ENCODE data around the gene IKBKE.

IKBKE gene

GRCh38 chr1:206500046-206500445 lies 29.8 kb downstream of the IKBKE start:
- H3K9me3 ChIP-seq (ENCODE audit: insufficient read depth, low read depth, low read length), result no peaks in the 10 kb centered on the region
- H3K27ac ChIP-seq (ENCODE audit: low read length), result no peak overlapping the region
- peaks cover 35% of the 10 kb centered on the region for H3K27me3 ChIP-seq (ENCODE audit: insufficient read depth, low read length)
- H3K4me3 ChIP-seq (ENCODE audit: low read length), result no peak overlapping the region
- no peaks in the 10 kb centered on the region for H3K36me3 ChIP-seq (ENCODE audit: insufficient read depth, low read depth, low read length)
- H3K4me1 ChIP-seq (ENCODE audit: insufficient read depth, low read length), result no peaks in the 10 kb centered on the region; the same call in 1 of the 2 replicates
- no peak overlapping the region for H3K9ac ChIP-seq (ENCODE audit: low read depth, low read length)

GRCh38 chr1:206501881-206502280 lies 31.6 kb downstream of the IKBKE start:
- Histone ChIP-seq H3K27me3 (ENCODE audit: insufficient read depth, low read length) (peaks cover 53% of the 10 kb centered on the region), H3K9me3 (ENCODE audit: insufficient read depth, low read depth, low read length) (no peaks in the 10 kb centered on the region), H3K9ac (ENCODE audit: low read depth, low read length) (no peak overlapping the region), H3K36me3 (ENCODE audit: insufficient read depth, low read depth, low read length) (no peaks in the 10 kb centered on the region), H3K4me1 (ENCODE audit: insufficient read depth, low read length) (no peaks in the 10 kb centered on the region; the same call in 1 of the 2 replicates), H3K27ac (ENCODE audit: low read length) (no peak overlapping the region), H3K4me3 (ENCODE audit: low read length) (no peak overlapping the region)

- Histone ChIP-seq H3K27ac (ENCODE audit: low read length) (no peak overlapping the region), H3K4me1 (ENCODE audit: insufficient read depth, low read length) (no peaks in the 10 kb centered on the region; the same call in 1 of the 2 replicates), H3K4me3 (ENCODE audit: low read length) (no peak overlapping the region), H3K27me3 (ENCODE audit: insufficient read depth, low read length) (peaks cover 59% of the 10 kb centered on the region), H3K36me3 (ENCODE audit: insufficient read depth, low read depth, low read length) (no peaks in the 10 kb centered on the region), H3K9me3 (ENCODE audit: insufficient read depth, low read depth, low read length) (no peaks in the 10 kb centered on the region), H3K9ac (ENCODE audit: low read depth, low read length) (no peak overlapping the region)
Measured at GRCh38 chr1:206502403-206502802, 32.1 kb downstream of the IKBKE start.

GRCh38 chr1:206502812-206503211 lies 32.5 kb downstream of the IKBKE start:
- no peaks in the 10 kb centered on the region for H3K9me3 ChIP-seq (ENCODE audit: insufficient read depth, low read depth, low read length)
- H3K27ac ChIP-seq (ENCODE audit: low read length), result no peak overlapping the region
- peaks cover 63% of the 10 kb centered on the region for H3K27me3 ChIP-seq (ENCODE audit: insufficient read depth, low read length)
- H3K4me3 ChIP-seq (ENCODE audit: low read length), result no peak overlapping the region
- H3K4me1 ChIP-seq (ENCODE audit: insufficient read depth, low read length), result no peaks in the 10 kb centered on the region; the same call in 1 of the 2 replicates
- no peak overlapping the region for H3K9ac ChIP-seq (ENCODE audit: low read depth, low read length)
- H3K36me3 ChIP-seq (ENCODE audit: insufficient read depth, low read depth, low read length), result no peaks in the 10 kb centered on the region

GRCh38 chr1:206503591-206504362 lies 33.5 kb downstream of the IKBKE start:
- H3K4me3 ChIP-seq (ENCODE audit: low read length), result no peak overlapping the region

GRCh38 chr1:206504363-206504713 lies 34.1 kb downstream of the IKBKE start:
- Histone ChIP-seq H3K27ac (ENCODE audit: low read length) (no peak overlapping the region), H3K9me3 (ENCODE audit: insufficient read depth, low read depth, low read length) (no peaks in the 10 kb centered on the region), H3K9ac (ENCODE audit: low read depth, low read length) (no peak overlapping the region), H3K27me3 (ENCODE audit: insufficient read depth, low read length) (peaks cover 78% of the 10 kb centered on the region), H3K36me3 (ENCODE audit: insufficient read depth, low read depth, low read length) (no peaks in the 10 kb centered on the region), H3K4me3 (ENCODE audit: low read length) (no peak overlapping the region), H3K4me1 (ENCODE audit: insufficient read depth, low read length) (no peaks in the 10 kb centered on the region; the same call in 1 of the 2 replicates)

More at GRCh38 chr1:206503591-206504362, 33.5 kb downstream of the IKBKE start:
- no peak overlapping the region for H3K9ac ChIP-seq (ENCODE audit: low read depth, low read length)
- no peaks in the 10 kb centered on the region for H3K36me3 ChIP-seq (ENCODE audit: insufficient read depth, low read depth, low read length)
- H3K4me1 ChIP-seq (ENCODE audit: insufficient read depth, low read length), result no peaks in the 10 kb centered on the region; the same call in 1 of the 2 replicates
- H3K9me3 ChIP-seq (ENCODE audit: insufficient read depth, low read depth, low read length), result no peaks in the 10 kb centered on the region
- peaks cover 72% of the 10 kb centered on the region for H3K27me3 ChIP-seq (ENCODE audit: insufficient read depth, low read length)
- no peak overlapping the region for H3K27ac ChIP-seq (ENCODE audit: low read length)

GRCh38 chr1:206505702-206506355 lies 35.6 kb downstream of the IKBKE start:
- H3K9ac ChIP-seq (ENCODE audit: low read depth, low read length), result no peak overlapping the region
- peaks cover 93% of the 10 kb centered on the region for H3K27me3 ChIP-seq (ENCODE audit: insufficient read depth, low read length)
- H3K36me3 ChIP-seq (ENCODE audit: insufficient read depth, low read depth, low read length), result no peaks in the 10 kb centered on the region
- H3K9me3 ChIP-seq (ENCODE audit: insufficient read depth, low read depth, low read length), result no peaks in the 10 kb centered on the region
- no peak overlapping the region for H3K4me3 ChIP-seq (ENCODE audit: low read length)
- no peak overlapping the region for H3K27ac ChIP-seq (ENCODE audit: low read length)
- H3K4me1 ChIP-seq (ENCODE audit: insufficient read depth, low read length), result no peaks in the 10 kb centered on the region; the same call in 1 of the 2 replicates

GRCh38 chr1:206506405-206507283 lies 36.4 kb downstream of the IKBKE start:
- peaks cover 4% of the 10 kb centered on the region; the same call in 1 of the 2 replicates for H3K4me1 ChIP-seq (ENCODE audit: insufficient read depth, low read length)
- peak overlapping the region; percentile 72 for H3K4me3 ChIP-seq (ENCODE audit: low read length)
- no peaks in the 10 kb centered on the region for H3K9me3 ChIP-seq (ENCODE audit: insufficient read depth, low read depth, low read length)
- no peaks in the 10 kb centered on the region for H3K36me3 ChIP-seq (ENCODE audit: insufficient read depth, low read depth, low read length)
- H3K27ac ChIP-seq (ENCODE audit: low read length), result no peak overlapping the region
- H3K27me3 ChIP-seq (ENCODE audit: insufficient read depth, low read length), result peaks cover 100% of the 10 kb centered on the region
- no peak overlapping the region for H3K9ac ChIP-seq (ENCODE audit: low read depth, low read length)

- H3K4me3 ChIP-seq (ENCODE audit: low read length), result peak within 1 kb of the TSS; percentile 72
- no peak within 1 kb of the TSS for H3K27ac ChIP-seq (ENCODE audit: low read length)
- peaks cover 97% of the 10 kb centered on the region for H3K27me3 ChIP-seq (ENCODE audit: insufficient read depth, low read length)
- no peak within 1 kb of the TSS for H3K9ac ChIP-seq (ENCODE audit: low read depth, low read length)
- H3K4me1 ChIP-seq (ENCODE audit: insufficient read depth, low read length), result peaks cover 9% of the 10 kb centered on the region; the same call in 1 of the 2 replicates
- H3K9me3 ChIP-seq (ENCODE audit: insufficient read depth, low read depth, low read length), result no peaks in the 10 kb centered on the region
- no peaks in the 10 kb centered on the region for H3K36me3 ChIP-seq (ENCODE audit: insufficient read depth, low read depth, low read length)
Measured at GRCh38 chr1:206507284-206508129, 37.2 kb downstream of the IKBKE start, which contains the start of gene RASSF5. Gene RASSF5 (plus strand): TSS chr1:206507531. CDS start chr1:206507603, 72 bp downstream.

GRCh38 chr1:206508130-206508889 lies 38.0 kb downstream of the IKBKE start:
- H3K27ac ChIP-seq (ENCODE audit: low read length), result no peak overlapping the region
- H3K4me3 ChIP-seq (ENCODE audit: low read length), result peak overlapping the region; percentile 72; the same call in 1 of the 2 replicates
- H3K9ac ChIP-seq (ENCODE audit: low read depth, low read length), result no peak overlapping the region
- peaks cover 9% of the 10 kb centered on the region; the same call in 1 of the 2 replicates for H3K4me1 ChIP-seq (ENCODE audit: insufficient read depth, low read length)
- peaks cover 90% of the 10 kb centered on the region for H3K27me3 ChIP-seq (ENCODE audit: insufficient read depth, low read length)
- no peaks in the 10 kb centered on the region for H3K9me3 ChIP-seq (ENCODE audit: insufficient read depth, low read depth, low read length)
- no peaks in the 10 kb centered on the region for H3K36me3 ChIP-seq (ENCODE audit: insufficient read depth, low read depth, low read length)
